ENCODE measurements around the gene PTTG1IP.
"Not testable (repeated sequence)": the region's sequence is repeated elsewhere in the genome, so short reads cannot be mapped to it uniquely, and the experiment has no call there.

PTTG1IP gene

DNA sequence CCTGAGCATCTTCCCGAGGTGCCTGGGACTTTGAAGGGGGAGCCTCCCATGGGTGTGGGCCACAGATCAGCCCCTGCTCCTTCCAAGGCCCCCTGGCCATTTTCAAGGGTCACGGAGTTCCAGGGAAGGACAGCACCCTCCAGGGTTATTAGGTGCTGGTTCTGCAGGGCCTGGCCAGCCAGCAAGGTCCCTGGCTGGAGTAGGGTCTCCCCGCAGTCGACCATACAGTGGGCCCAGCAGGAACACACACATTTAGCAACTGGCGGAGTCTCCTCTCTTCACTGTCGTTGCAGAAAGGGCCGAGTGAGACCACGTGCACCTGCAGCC lies 37.9 kb downstream of the PTTG1IP start:
- H3K4me3 ChIP-seq (ENCODE audit: low read depth, low read length): no peak overlapping the region
- no peak overlapping the region for H3K27ac ChIP-seq
- TF ChIP-seq, protein P1, sequence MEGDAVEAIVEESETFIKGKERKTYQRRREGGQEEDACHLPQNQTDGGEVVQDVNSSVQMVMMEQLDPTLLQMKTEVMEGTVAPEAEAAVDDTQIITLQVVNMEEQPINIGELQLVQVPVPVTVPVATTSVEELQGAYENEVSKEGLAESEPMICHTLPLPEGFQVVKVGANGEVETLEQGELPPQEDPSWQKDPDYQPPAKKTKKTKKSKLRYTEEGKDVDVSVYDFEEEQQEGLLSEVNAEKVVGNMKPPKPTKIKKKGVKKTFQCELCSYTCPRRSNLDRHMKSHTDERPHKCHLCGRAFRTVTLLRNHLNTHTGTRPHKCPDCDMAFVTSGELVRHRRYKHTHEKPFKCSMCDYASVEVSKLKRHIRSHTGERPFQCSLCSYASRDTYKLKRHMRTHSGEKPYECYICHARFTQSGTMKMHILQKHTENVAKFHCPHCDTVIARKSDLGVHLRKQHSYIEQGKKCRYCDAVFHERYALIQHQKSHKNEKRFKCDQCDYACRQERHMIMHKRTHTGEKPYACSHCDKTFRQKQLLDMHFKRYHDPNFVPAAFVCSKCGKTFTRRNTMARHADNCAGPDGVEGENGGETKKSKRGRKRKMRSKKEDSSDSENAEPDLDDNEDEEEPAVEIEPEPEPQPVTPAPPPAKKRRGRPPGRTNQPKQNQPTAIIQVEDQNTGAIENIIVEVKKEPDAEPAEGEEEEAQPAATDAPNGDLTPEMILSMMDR (IDR thresholded peaks at IDR 0.05; ENCODE audit: low read depth, low read length): no peak
- H3K36me3 ChIP-seq: no peaks in the 10 kb centered on the region
- no peak for DNase-seq
- no peaks in the 10 kb centered on the region for H3K27me3 ChIP-seq (ENCODE audit: insufficient read depth, low read depth, severe bottlenecking)
- H3K9me3 ChIP-seq (ENCODE audit: severe bottlenecking): no peaks in the 10 kb centered on the region

DNA sequence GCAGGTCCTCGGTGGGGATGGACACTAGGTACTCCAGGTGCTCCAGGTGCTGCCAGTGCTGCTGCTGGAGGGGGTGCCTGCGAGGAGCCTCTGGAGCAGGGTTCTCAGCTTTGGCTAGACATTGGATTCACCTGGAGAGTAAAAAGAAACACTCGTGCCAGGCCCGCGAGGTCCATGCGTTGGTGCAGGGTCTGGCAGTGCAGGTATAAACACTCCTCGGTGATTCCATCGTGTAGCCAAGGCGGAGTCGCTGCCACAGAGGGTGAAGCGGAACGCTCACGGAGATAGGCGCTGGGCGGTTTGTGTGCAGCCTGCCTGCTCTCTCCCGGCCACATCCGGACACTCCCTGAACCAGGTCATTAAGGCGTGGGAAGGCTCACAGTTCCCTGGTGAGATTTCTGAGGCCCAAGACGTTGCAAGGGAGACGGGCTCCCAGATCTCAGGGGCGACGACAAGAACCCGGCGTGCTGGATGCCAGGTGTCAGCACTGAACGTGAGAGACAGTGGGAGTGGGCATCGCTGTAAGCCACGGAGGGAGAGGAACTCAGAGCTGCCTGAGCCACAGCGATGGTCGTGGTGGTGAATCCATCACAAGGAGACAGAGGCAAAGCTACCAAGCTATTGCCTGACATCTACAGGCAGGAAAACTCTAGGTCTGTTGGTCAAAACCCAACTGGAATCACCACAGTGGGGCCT lies 38.4 kb downstream of the PTTG1IP start:
- TF ChIP-seq, protein P1 (IDR thresholded peaks at IDR 0.05; ENCODE audit: low read depth, low read length): peak; percentile 39
- Histone ChIP-seq H3K36me3 (no peaks in the 10 kb centered on the region), H3K27me3 (ENCODE audit: insufficient read depth, low read depth, severe bottlenecking) (no peaks in the 10 kb centered on the region), H3K27ac (no peak overlapping the region), H3K4me3 (ENCODE audit: low read depth, low read length) (no peak overlapping the region), H3K9me3 (ENCODE audit: severe bottlenecking) (no peaks in the 10 kb centered on the region)
- DNase-seq: no peak

DNA sequence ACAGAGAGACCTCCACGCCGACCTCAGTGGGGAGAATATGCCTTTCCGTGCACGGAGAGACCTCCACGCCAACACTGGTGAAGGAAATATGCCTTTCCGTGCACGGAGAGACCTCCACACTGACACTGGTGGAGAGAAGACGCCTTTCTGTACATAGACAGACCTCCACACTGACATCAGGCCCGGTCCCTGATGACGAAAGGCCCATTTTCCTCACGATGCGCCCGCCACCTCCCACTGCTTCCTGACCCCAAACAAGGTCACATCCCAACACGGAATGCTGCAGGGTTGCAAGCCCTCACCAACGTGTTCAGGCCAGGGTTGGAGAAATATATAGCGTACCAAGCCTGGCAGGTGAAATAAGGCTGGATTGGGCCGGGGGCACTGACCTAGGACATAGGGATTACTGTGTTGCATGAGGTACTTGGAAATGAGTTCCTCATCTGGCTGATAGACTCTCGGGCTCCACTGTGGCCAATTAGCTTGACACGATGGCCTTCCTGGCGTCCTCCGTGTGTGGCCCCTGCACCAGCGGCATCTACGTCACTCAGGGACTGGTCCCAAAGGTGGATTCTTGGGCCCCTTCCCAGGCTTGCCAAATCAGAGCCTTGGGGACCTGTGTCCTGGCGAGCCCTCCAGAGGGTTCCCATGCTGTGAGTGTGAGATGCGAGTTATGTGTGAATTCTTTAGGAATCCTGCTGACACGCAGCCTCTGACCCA lies 39.1 kb downstream of the PTTG1IP start:
- Histone ChIP-seq H3K36me3 (no peaks in the 10 kb centered on the region), H3K4me3 (ENCODE audit: low read depth, low read length) (no peak overlapping the region), H3K27ac (no peak overlapping the region), H3K27me3 (ENCODE audit: insufficient read depth, low read depth, severe bottlenecking) (no peaks in the 10 kb centered on the region), H3K9me3 (ENCODE audit: severe bottlenecking) (no peaks in the 10 kb centered on the region)
- TF ChIP-seq, protein P1 (IDR thresholded peaks at IDR 0.05; ENCODE audit: low read depth, low read length): no peak
- DNase-seq: no peak

DNA sequence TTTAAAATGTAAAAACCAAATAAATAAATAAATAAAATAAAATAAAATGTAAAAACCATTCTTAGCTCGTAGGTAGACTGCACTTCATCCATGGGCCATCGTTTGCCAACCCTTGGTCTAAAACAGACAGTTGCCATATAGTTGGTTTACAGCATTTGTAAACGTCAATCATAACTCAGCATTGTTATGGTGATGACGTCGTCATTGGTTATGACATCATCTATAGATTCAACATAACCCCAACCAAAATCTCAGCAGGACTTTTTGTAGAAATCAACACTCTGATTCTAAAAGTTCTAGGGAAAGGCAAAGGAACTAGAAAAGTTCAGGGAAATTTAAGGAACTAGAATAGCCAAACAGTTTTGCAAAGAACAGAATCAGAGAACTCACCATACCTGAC lies 39.8 kb downstream of the PTTG1IP start:
- H3K27me3 ChIP-seq (ENCODE audit: insufficient read depth, low read depth, severe bottlenecking): no peaks in the 10 kb centered on the region
- H3K4me3 ChIP-seq (ENCODE audit: low read depth, low read length): no peak overlapping the region

DNA sequence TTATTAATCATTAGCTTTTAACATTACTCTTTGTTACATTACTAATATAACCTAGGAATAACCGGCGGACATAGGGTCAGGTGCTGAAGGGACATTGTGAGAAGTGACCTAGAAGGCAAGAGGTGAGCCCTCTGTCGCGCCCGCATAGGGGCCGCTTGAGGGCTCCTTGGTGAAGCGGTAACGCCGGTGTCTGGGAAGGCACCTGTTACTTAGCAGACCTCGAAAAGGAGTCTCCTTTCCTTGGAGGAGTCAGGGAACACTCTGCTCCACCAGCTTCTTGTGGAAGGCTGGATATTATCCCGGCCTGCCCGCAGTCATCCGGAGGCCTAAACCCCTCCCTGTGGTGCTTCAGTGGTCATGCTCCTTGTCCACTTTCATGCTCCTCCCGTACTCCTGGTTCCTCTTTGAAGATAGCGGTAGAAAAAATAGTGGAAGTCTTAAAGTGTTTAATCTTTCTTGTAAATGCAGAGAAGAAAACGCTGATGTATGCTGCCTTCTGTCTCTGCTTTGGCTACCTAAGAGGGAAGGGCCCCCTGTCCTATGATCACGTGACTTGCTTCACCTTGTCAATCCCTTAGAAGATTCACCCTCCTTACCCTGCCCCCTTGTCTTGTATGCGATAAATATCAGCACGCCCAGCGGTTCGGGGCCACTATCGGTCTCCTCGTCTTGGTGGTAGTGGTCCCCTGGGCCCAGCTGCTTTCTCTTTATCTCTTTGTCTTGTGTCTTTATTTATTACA lies 40.8 kb downstream of the PTTG1IP start:
- peaks cover 11% of the 10 kb centered on the region for H3K9me3 ChIP-seq (ENCODE audit: severe bottlenecking)
- H3K27me3 ChIP-seq (ENCODE audit: insufficient read depth, low read depth, severe bottlenecking); H3K27ac ChIP-seq; DNase-seq; H3K36me3 ChIP-seq; H3K4me3 ChIP-seq (ENCODE audit: low read depth, low read length): not testable (repeated sequence)

More for the DNA sequence above, 39.8 kb downstream of the PTTG1IP start:
- no peak for DNase-seq
- no peaks in the 10 kb centered on the region for H3K36me3 ChIP-seq
- no peak overlapping the region for H3K27ac ChIP-seq
- peaks cover 5% of the 10 kb centered on the region for H3K9me3 ChIP-seq (ENCODE audit: severe bottlenecking)
- TF ChIP-seq, protein P1 (IDR thresholded peaks at IDR 0.05; ENCODE audit: low read depth, low read length): no peak

DNA sequence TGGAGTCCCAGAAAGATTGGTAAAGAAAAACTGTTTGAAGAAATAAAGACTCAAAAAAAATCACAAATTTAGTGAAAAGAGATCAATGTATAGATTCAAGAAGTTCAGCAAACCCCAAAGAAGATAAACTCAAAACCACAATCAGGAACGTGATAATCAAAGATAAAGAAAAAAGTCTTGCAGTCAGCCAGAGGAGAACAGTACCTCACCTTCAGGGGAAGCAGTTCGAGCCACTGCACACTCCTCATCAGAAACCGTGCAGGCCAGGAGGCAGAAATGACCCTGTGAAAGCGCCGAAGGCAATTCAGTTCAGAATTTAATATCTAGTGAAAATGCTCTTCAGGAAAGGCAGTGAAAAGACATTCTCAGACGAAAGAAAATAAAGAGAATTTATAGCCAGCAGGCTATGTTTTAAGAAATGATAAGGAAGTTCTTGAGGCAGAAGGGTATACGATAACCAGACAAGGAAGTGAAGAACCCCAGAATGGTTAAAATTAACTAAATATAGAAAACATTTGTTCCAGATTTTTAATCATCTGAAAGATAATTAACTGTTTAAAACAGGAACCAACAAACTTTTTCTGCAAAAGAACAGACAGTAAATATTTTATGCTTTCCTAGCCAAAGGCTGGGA lies 42.1 kb downstream of the PTTG1IP start:
- H3K9me3 ChIP-seq (ENCODE audit: severe bottlenecking): peaks cover 16% of the 10 kb centered on the region
- no peak overlapping the region for H3K27ac ChIP-seq
- no peak for DNase-seq
- H3K4me3 ChIP-seq (ENCODE audit: low read depth, low read length): no peak overlapping the region
- H3K36me3 ChIP-seq: no peaks in the 10 kb centered on the region
- no peaks in the 10 kb centered on the region for H3K27me3 ChIP-seq (ENCODE audit: insufficient read depth, low read depth, severe bottlenecking)
- TF ChIP-seq, protein P1 (IDR thresholded peaks at IDR 0.05; ENCODE audit: low read depth, low read length): no peak

All from WERI-Rb-1 (cell line).